Right lobe of liver (tissue), 6 donors: Measurements from ENCODE around the gene ZDHHC14. TPM values are rescaled to one million over a fixed set of nuclear protein-coding genes. Genes with fewer than 3 reads are reported as not detected.

Experiments
- ATAC-seq, 4 donors: fragments of 200-7000 bp; cut with Tn5 transposase; one replicate each; pipeline ENCODE4 v1.9.1; 2020; ENCODE audit warnings: mild to moderate bottlenecking in 4 of 4, moderate library complexity in 4 of 4
- DNase-seq, 3 donors: peaks; one replicate each; pipeline ENCODE4 v3.0.0-alpha.2; 2020
- H3K27ac ChIP-seq, 3 donors: fragments of 200-600 bp; one replicate each; pipeline ENCODE4 v1.8.0; 2022
- H3K27me3 ChIP-seq, 2 donors: fragments of 200-600 bp; one replicate each; pipeline ENCODE4 v1.8.0; 2022
- H3K36me3 ChIP-seq, 4 donors: fragments of 200-600 bp; sonication (generic) in 1 of 4; one replicate each; pipeline versions ENCODE4 v1.5.1 to v1.8.0; 2017 to 2022; ENCODE audit warnings: control low read depth in 1 of 4
- H3K4me1 ChIP-seq, 4 donors: fragments of 200-600 bp; sonication (generic) in 1 of 4; one replicate each; pipeline versions ENCODE4 v1.5.1 to v1.8.0; 2017 to 2022; ENCODE audit warnings: control low read depth in 1 of 4
- H3K4me3 ChIP-seq, 3 donors: fragments of 200-600 bp; one replicate each; pipeline ENCODE4 v1.8.0; 2022
- H3K9me3 ChIP-seq, 4 donors: fragments of 200-600 bp; sonication (generic) in 1 of 4; one replicate each; pipeline versions ENCODE4 v1.5.1 to v1.8.0; 2017 to 2022; ENCODE audit warnings: control low read depth in 1 of 4
- POLR2A ChIP-seq: fragments of 450-650 bp; IDR thresholded peaks from one replicate; pipeline ENCODE4 v1.6.1; 2017; ENCODE audit warnings: antibody characterized with exemption, mild to moderate bottlenecking
- WGBS: methylation state at CpG from one replicate; pipeline ENCODE4 v1.1.6; 2018; ENCODE audit warnings: low coverage, low lambda C conversion rate; ENCODE audit not compliant: insufficient coverage; ENCODE audit errors: missing lambda C conversion rate; 5-methylcytosine and 5-hydroxymethylcytosine counted together
- intact Hi-C, 2 donors: fragments of 100-400 bp; cut with DNase I; formaldehyde crosslinking; loops; one replicate each; pipeline versions ENCODE4 v1.11.2 to v1.14.1; 2022
- total RNA-seq, 6 experiments: library from RNA; depleted of rRNA in 2 of 6; stranded (reverse); fragments of >200 nt in 2 of 6; fragmentation: NEBNext Ultra II Directional in 3 of 6; extraction: Animal tissue kit (Norgen Biotek cat#: 25700) in 3 of 6; gene quantifications; one replicate each; pipeline versions ENCODE4 v1.1.0 to v1.2.4, GENCODE V29; 2016 to 2023
- TF ChIP-seq, protein P1 (sequence below), 4 donors: fragments of 200-600 bp in 3 of 4; fragments of 450-650 bp in 1 of 4; IDR thresholded peaks; one replicate each; pipeline versions ENCODE4 v1.5.1 to v1.8.0; 2016 to 2022; ENCODE audit warnings: antibody characterized with exemption in 4 of 4, mild to moderate bottlenecking in 2 of 4
- donor health status: DM: no; HTN: yes; CAD: no.
- donor health status: DM: no; HTN: no; CAD: no.
- donor health status: DM: no; HTN: no; CAD: no.
- donor health status: DM: no; HTN: yes; CAD: no.
- donor health status: DM: no; HTN: yes; CAD: no.

ZDHHC14 gene
- total RNA-seq, 6 experiments from 2014 or later = 7.3 to 13.0 (median 10.3) TPM

- TF ChIP-seq POLR2A = peak; percentile 93
- TF ChIP-seq, protein P1, sequence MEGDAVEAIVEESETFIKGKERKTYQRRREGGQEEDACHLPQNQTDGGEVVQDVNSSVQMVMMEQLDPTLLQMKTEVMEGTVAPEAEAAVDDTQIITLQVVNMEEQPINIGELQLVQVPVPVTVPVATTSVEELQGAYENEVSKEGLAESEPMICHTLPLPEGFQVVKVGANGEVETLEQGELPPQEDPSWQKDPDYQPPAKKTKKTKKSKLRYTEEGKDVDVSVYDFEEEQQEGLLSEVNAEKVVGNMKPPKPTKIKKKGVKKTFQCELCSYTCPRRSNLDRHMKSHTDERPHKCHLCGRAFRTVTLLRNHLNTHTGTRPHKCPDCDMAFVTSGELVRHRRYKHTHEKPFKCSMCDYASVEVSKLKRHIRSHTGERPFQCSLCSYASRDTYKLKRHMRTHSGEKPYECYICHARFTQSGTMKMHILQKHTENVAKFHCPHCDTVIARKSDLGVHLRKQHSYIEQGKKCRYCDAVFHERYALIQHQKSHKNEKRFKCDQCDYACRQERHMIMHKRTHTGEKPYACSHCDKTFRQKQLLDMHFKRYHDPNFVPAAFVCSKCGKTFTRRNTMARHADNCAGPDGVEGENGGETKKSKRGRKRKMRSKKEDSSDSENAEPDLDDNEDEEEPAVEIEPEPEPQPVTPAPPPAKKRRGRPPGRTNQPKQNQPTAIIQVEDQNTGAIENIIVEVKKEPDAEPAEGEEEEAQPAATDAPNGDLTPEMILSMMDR (IDR thresholded peaks at IDR 0.05) = no peak
- DNase-seq (peak; percentile 54 to 83 (median 68)), ATAC-seq (peak; percentile 90 to 96 (median 91))
- Histone ChIP-seq H3K27me3 (no peaks in the 10 kb centered on the region), H3K27ac (peak overlapping the region; percentile 44 to 96 (median 92)), H3K4me1 (peaks cover 0 to 25% (median 16%) of the 10 kb centered on the region in 4 donors), H3K9me3 (no peaks in the 10 kb centered on the region), H3K36me3 (no peaks in the 10 kb centered on the region), H3K4me3 (peak overlapping the region in 2 of 3 donors; percentile 34 to 37)
- intact Hi-C loops = loop anchor here in 1 of 2 donors (10.0 kb wide), 1 partner anchor 55 kb away; no protein-coding TSS in a partner anchor
- 38% methylated on average over 16 of the region's 16 CpGs for WGBS
Observed at GRCh38 chr6:157539900-157540752, 159.1 kb downstream of the ZDHHC14 start.

GRCh38 chr6:157541618-157542413 lies 160.8 kb downstream of the ZDHHC14 start:
- intact Hi-C loops = loop anchor here in 1 of 2 donors (10.0 kb wide), 1 partner anchor 53 kb away; no protein-coding TSS in a partner anchor
- H3K27me3 ChIP-seq = no peaks in the 10 kb centered on the region
- peak overlapping the region in 2 of 3 donors; percentile 34 to 65 for H3K27ac ChIP-seq
- H3K9me3 ChIP-seq = no peaks in the 10 kb centered on the region
- H3K36me3 ChIP-seq = no peaks in the 10 kb centered on the region
- no peak for DNase-seq
- ATAC-seq = peak in 1 of 4 donors; percentile 2
- 61% methylated on average over 10 of the region's 13 CpGs for WGBS
- TF ChIP-seq POLR2A = no peak
- TF ChIP-seq, protein P1 (IDR thresholded peaks at IDR 0.05) = no peak
- H3K4me1 ChIP-seq = peaks cover 0 to 16% (median 10%) of the 10 kb centered on the region in 4 donors
- no peak overlapping the region for H3K4me3 ChIP-seq

- Histone ChIP-seq H3K36me3 (no peaks in the 10 kb centered on the region), H3K9me3 (no peaks in the 10 kb centered on the region), H3K27ac (peak overlapping the region in 2 of 3 donors; percentile 34 to 65), H3K4me1 (peaks cover 0 to 16% (median 10%) of the 10 kb centered on the region in 4 donors), H3K4me3 (no peak overlapping the region), H3K27me3 (no peaks in the 10 kb centered on the region)
- no peak for TF ChIP-seq POLR2A
- TF ChIP-seq, protein P1 (IDR thresholded peaks at IDR 0.05) = no peak
- ATAC-seq (peak in 2 of 4 donors; percentile 38 to 43), DNase-seq (no peak)
- intact Hi-C loops = loop anchor here in 1 of 2 donors (10.0 kb wide), 1 partner anchor 52 kb away; no protein-coding TSS in a partner anchor
- 82% methylated on average over 11 of the region's 21 CpGs for WGBS
Observed at GRCh38 chr6:157542414-157543160, 161.6 kb downstream of the ZDHHC14 start.

DNA sequence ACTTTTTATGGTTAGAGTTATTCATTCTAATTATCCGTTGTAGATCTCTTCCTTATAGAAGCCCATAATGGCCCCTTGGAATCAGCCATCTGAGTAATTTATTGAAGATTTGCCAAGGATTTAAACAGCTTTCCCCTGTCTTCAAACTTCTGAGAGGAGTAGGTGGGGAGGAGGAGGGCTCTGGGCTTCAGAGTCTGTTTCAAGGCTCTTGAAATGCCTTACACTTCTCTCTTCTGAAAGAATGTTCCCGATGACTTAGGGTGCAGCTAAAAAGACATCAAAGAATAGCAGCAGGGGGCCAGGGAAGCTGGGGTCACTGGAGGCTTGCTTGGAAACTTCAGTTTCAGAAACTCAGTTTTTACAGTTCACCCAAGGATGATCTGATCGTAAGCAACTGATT lies 165.3 kb downstream of the ZDHHC14 start:
- WGBS = 86% methylated on average over 3 of the region's 3 CpGs
- Histone ChIP-seq H3K4me3 (no peak overlapping the region), H3K27ac (no peak overlapping the region), H3K9me3 (no peaks in the 10 kb centered on the region), H3K36me3 (no peaks in the 10 kb centered on the region), H3K27me3 (no peaks in the 10 kb centered on the region), H3K4me1 (no peaks in the 10 kb centered on the region)
- no peak for ATAC-seq
- intact Hi-C loops = loop anchor here in 1 of 2 donors (10.0 kb wide), 1 partner anchor 48 kb away; no protein-coding TSS in a partner anchor
- DNase-seq = no peak
- TF ChIP-seq POLR2A = no peak
- TF ChIP-seq, protein P1 (IDR thresholded peaks at IDR 0.05) = no peak
